Measurements from ENCODE around the gene UPF3A.

The UPF3A gene

DNA sequence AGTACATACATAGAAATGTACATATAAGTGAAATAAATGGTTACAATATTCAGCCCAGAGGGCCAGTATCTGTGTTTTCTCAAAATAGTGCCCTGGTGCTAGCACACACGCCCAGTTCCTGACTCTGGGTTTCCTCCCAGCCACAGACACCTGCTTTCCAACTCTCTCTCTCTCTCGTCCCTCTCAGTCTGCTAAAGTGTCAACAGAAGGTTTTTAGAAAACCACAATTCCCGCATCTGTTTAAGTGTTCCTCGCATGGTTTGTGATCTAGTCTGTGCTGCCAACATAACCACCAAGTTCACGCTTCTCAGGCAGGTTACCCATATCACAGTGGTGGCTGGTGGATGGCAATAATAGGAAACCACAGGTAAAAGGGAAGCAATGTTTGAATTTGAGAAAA lies 17.8 kb upstream of the UPF3A start:
- no peak for TF ChIP-seq YY1 (IDR thresholded peaks at IDR 0.05; ENCODE audit: low read depth)
- TF ChIP-seq ZBTB7A (IDR thresholded peaks at IDR 0.05; ENCODE audit: low read depth), result no peak
- no peak for TF ChIP-seq RAD21 (IDR thresholded peaks at IDR 0.05; ENCODE audit: low read depth)
- no peak for TF ChIP-seq EGR1 (IDR thresholded peaks at IDR 0.05)
- no peak for TF ChIP-seq CREB1 (IDR thresholded peaks at IDR 0.05; ENCODE audit: low read depth)
- TF ChIP-seq FOXM1 (IDR thresholded peaks at IDR 0.05; ENCODE audit: borderline replicate concordance, low read depth), result no peak
- no peak for TF ChIP-seq EP300 (IDR thresholded peaks at IDR 0.05; ENCODE audit: borderline replicate concordance)
- TF ChIP-seq, protein P1, sequence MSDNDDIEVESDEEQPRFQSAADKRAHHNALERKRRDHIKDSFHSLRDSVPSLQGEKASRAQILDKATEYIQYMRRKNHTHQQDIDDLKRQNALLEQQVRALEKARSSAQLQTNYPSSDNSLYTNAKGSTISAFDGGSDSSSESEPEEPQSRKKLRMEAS (IDR thresholded peaks at IDR 0.05), result no peak
- no peak for TF ChIP-seq CEBPB (IDR thresholded peaks at IDR 0.05)
- no peak for TF ChIP-seq TEAD4 (IDR thresholded peaks at IDR 0.05)
- no peak for TF ChIP-seq REST (IDR thresholded peaks at IDR 0.05; ENCODE audit: low read depth)
- TF ChIP-seq TAF1 (IDR thresholded peaks at IDR 0.05; ENCODE audit: low read depth), result no peak
- TF ChIP-seq TCF12 (IDR thresholded peaks at IDR 0.05; ENCODE audit: low read depth), result no peak
- TF ChIP-seq NFIC (IDR thresholded peaks at IDR 0.05), result no peak
- no peak for TF ChIP-seq USF1 (IDR thresholded peaks at IDR 0.05)

DNA sequence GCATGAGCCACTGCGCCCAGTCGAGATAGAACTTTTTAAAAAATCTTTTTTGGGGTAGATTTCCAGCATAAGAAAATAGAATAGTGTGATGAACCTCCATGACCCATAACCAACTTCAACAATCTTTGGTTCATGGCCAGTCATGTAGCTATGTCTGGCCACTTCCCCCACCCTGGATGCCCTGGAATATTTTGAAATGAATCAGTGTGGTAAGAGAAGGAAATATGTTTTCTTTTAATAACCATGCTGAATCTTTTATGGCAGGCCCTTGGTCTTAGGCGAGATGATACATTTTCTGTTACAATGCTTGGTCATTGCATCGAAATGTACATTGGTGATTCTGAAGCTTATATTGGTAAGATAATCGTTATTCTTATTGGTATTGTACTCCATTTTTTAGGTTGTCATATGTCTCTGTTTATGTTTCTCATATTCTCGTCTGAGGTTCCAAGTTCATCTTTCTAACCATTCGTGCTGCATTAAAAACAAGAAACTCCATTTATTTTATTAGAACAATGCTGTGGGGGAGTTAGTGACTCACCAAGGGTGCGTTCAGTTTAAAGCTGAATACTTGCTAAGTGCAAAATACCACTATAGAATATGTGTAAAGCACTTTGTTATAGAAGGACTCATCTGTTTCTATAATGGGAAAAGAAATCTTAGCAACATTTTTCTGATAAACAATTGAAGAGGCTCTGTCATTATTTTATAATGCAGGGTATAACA lies 16.4 kb upstream of the UPF3A start:
- TF ChIP-seq NFIC (IDR thresholded peaks at IDR 0.05), result no peak
- no peak for TF ChIP-seq USF1 (IDR thresholded peaks at IDR 0.05)
- no peak for TF ChIP-seq TEAD4 (IDR thresholded peaks at IDR 0.05)
- TF ChIP-seq YY1 (IDR thresholded peaks at IDR 0.05; ENCODE audit: low read depth), result no peak

- TF ChIP-seq ZBTB7A (IDR thresholded peaks at IDR 0.05; ENCODE audit: low read depth) (no peak), TEAD4 (IDR thresholded peaks at IDR 0.05) (no peak), NFIC (IDR thresholded peaks at IDR 0.05) (no peak), EP300 (IDR thresholded peaks at IDR 0.05; ENCODE audit: borderline replicate concordance) (no peak), USF1 (IDR thresholded peaks at IDR 0.05) (no peak), YY1 (IDR thresholded peaks at IDR 0.05; ENCODE audit: low read depth) (no peak), CEBPB (IDR thresholded peaks at IDR 0.05) (no peak), REST (IDR thresholded peaks at IDR 0.05; ENCODE audit: low read depth) (no peak), FOXM1 (IDR thresholded peaks at IDR 0.05; ENCODE audit: borderline replicate concordance, low read depth) (no peak), EGR1 (IDR thresholded peaks at IDR 0.05) (no peak), TCF12 (IDR thresholded peaks at IDR 0.05; ENCODE audit: low read depth) (no peak), TAF1 (IDR thresholded peaks at IDR 0.05; ENCODE audit: low read depth) (no peak), RAD21 (IDR thresholded peaks at IDR 0.05; ENCODE audit: low read depth) (no peak), CREB1 (IDR thresholded peaks at IDR 0.05; ENCODE audit: low read depth) (no peak)
- TF ChIP-seq, protein P1 (IDR thresholded peaks at IDR 0.05), result no peak
Observed at GRCh38 chr13:114266241-114266640, 15.2 kb upstream of the UPF3A start.

- TF ChIP-seq CEBPB (IDR thresholded peaks at IDR 0.05) (no peak), TCF12 (IDR thresholded peaks at IDR 0.05; ENCODE audit: low read depth) (no peak), NFIC (IDR thresholded peaks at IDR 0.05) (no peak), FOXM1 (IDR thresholded peaks at IDR 0.05; ENCODE audit: borderline replicate concordance, low read depth) (no peak), EP300 (IDR thresholded peaks at IDR 0.05; ENCODE audit: borderline replicate concordance) (no peak), ZBTB7A (IDR thresholded peaks at IDR 0.05; ENCODE audit: low read depth) (no peak), EGR1 (IDR thresholded peaks at IDR 0.05) (no peak), YY1 (IDR thresholded peaks at IDR 0.05; ENCODE audit: low read depth) (no peak), CREB1 (IDR thresholded peaks at IDR 0.05; ENCODE audit: low read depth) (no peak)
- TF ChIP-seq, protein P1 (IDR thresholded peaks at IDR 0.05), result no peak
Observed at GRCh38 chr13:114268344-114269280, 12.8 kb upstream of the UPF3A start.
